ENCODE data around the gene RALA.

DNA sequence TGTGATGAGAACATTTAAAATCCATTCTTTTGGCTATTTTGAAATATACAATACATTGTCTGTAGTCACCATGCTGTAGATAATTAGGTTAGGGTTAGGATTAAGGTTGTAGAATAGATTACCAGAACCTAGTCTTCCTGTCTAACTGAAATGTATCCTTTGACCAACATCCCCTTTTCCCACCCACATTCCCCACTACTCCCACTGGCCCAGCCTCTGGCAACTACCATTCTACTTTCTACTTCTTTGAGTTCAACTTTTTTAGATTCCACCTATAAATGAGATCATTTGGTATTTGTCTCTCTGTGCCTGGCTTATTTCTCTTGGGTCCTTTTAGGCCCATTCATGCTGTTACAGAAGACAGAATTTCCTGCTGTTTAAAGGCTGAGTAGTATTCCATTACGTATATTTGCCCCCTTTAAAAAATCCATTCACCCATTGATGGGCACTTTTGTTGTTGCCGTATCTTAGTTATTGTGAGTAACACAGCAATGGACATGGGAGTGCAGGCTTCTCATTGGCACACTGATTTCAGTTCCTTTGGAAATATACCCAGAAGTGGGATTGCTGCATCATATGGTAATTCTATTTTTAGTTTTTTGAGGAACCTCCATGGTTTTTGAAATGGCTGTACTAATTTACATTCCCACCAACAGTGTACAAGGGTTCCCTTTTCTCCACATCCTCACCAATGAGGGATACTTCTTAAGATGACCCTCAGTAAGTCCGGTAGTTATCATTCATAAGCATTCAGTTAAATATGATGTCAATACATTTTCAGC is 104.0 kb downstream of the RALA start:
- TF ChIP-seq POLR2A (IDR thresholded peaks at IDR 0.05; ENCODE audit: extremely low read depth, insufficient read length), result no peak
- TF ChIP-seq CTCF (IDR thresholded peaks at IDR 0.05; ENCODE audit: low read depth, low read length), result no peak
- no peak for TF ChIP-seq MAX (IDR thresholded peaks at IDR 0.05; ENCODE audit: low read depth, low read length)
- no peak for TF ChIP-seq MYC (IDR thresholded peaks at IDR 0.05; ENCODE audit: low read depth, low read length)

All from NB4 (cell line).